IPS DF 6.9 (cell line): ENCODE measurements around the gene INPP4B.

Source experiments
- DNase-seq: peaks from one replicate; pipeline ENCODE4 v3.0.0-alpha.2; 2013; ENCODE audit warnings: low read depth, low spot score
- H3K27ac ChIP-seq: one replicate; pipeline ENCODE4 v1.5.1; 2013; ENCODE audit warnings: low read length, control low read depth
- H3K27me3 ChIP-seq: 2 replicates; pipeline ENCODE4 v1.6.1; 2013; ENCODE audit warnings: mild to moderate bottlenecking, low read length; ENCODE audit not compliant: control insufficient read depth, insufficient read depth
- H3K36me3 ChIP-seq: 2 replicates; pipeline ENCODE4 v1.6.1; 2013; ENCODE audit warnings: low read length; ENCODE audit not compliant: control insufficient read depth, insufficient read depth
- H3K4me1 ChIP-seq: 2 replicates; pipeline ENCODE4 v1.6.1; 2013; ENCODE audit warnings: low read length; ENCODE audit not compliant: control insufficient read depth, insufficient read depth
- H3K4me3 ChIP-seq: 2 replicates; pipeline ENCODE4 v1.5.1; 2013; ENCODE audit warnings: mild to moderate bottlenecking, low read length
- H3K9me3 ChIP-seq: 2 replicates; pipeline ENCODE4 v1.6.1; 2013; ENCODE audit warnings: low read length, inconsistent platforms; ENCODE audit not compliant: control insufficient read depth, insufficient read depth
- WGBS: extraction: QIAGEN DNeasy Blood & Tissue Kit; methylation state at CpG from one replicate; pipeline ENCODE4 v1.1.7; 2013; ENCODE audit warnings: mixed read lengths, missing lambda C conversion rate; ENCODE audit not compliant: insufficient read length, insufficient coverage; 5-methylcytosine and 5-hydroxymethylcytosine counted together

The INPP4B gene

DNA sequence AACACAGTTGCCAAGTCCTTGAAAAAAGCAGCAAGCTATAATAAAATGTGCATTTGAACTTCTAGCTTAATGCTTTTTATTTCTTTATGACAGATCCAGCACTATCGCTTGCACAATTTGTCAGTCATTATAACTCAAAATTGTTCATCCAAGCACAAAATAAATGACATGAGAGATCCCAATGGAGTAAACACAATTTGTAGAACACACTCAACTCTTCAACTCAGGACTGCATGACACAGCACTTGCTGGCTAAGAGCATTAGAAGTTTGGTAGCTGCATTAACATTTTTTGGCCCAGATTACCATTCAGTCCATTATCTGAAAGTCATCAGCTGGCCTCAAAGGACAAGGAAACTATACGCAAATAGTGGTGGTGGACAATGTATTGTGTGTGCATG is 530.1 kb downstream of the INPP4B start:
- no peak overlapping the region for H3K27ac ChIP-seq
- H3K4me3 ChIP-seq: no peak overlapping the region
- H3K9me3 ChIP-seq: no peaks in the 10 kb centered on the region
- H3K27me3 ChIP-seq: no peaks in the 10 kb centered on the region
- H3K36me3 ChIP-seq: no peaks in the 10 kb centered on the region
- no CpG with 5 or more reads among the region's 2 CpGs for WGBS
- DNase-seq: no peak
- no peaks in the 10 kb centered on the region for H3K4me1 ChIP-seq

DNA sequence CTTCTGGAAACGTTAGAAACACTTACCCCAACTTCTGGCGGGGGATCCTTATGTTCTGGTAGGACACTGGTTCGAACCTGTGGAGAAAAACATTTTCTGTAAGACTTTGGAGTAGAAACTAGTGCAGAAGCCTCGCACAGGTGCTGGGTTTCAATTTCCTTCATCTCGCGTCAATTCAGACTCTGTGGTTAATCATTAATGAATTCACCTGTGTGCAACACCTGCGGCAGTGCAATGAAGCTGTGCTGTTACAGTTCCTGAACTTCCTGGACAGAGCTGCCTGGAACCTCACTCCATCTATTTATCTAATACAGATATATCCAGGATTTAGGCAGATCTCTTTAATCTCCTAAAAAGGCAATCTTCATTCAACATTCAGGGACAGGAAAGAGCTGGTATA is 531.4 kb downstream of the INPP4B start:
- no peaks in the 10 kb centered on the region for H3K9me3 ChIP-seq
- H3K4me3 ChIP-seq: no peak overlapping the region
- no peak overlapping the region for H3K27ac ChIP-seq
- no peaks in the 10 kb centered on the region for H3K36me3 ChIP-seq
- H3K4me1 ChIP-seq: no peaks in the 10 kb centered on the region
- no peak for DNase-seq
- no CpG with 5 or more reads among the region's 7 CpGs for WGBS
- no peaks in the 10 kb centered on the region for H3K27me3 ChIP-seq

DNA sequence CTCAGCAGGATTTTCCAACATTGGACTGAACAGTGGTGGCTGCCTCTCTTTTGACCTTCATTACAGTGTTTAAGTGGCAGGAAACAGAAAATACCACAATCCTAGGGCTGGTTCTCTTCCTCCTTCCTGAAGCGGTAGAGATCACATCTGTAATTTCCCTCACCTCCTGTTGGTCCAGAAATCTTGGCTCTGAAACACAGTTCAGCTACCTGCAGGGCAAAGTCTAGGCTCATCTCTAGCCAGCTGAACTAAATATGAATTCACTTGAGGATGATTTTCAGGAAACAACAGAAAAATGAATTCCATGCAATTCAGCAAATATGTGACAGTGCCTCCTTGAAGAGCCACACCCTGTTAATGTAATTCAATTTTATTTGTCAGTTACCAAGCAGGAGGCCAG is 531.9 kb downstream of the INPP4B start:
- Histone ChIP-seq H3K36me3 (no peaks in the 10 kb centered on the region), H3K9me3 (no peaks in the 10 kb centered on the region), H3K27ac (no peak overlapping the region), H3K4me1 (no peaks in the 10 kb centered on the region), H3K4me3 (no peak overlapping the region), H3K27me3 (no peaks in the 10 kb centered on the region)
- WGBS: no CpG with 5 or more reads among the region's 1 CpG
- no peak for DNase-seq

DNA sequence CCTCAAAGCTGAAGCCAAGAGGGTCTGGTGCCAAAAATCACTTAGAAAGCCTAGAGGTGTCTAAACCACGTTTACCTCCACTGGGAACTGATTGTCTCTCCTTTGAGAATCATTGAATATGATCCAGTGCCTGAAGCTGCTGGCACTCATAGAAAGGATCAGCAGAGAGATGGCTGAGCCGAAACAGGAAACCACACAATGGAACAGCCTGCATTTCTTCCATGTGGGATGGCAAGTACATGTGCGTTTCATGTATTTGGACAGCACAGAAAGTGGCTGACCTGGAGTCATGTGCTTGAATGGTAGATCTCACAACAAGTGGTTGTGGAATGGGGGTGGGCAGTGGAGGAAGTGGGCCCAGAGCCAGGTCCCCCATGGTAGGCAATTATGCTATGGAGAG is 533.7 kb downstream of the INPP4B start:
- H3K4me3 ChIP-seq: no peak overlapping the region
- no peaks in the 10 kb centered on the region for H3K4me1 ChIP-seq
- no peak overlapping the region for H3K27ac ChIP-seq
- H3K27me3 ChIP-seq: no peaks in the 10 kb centered on the region
- DNase-seq: no peak
- no peaks in the 10 kb centered on the region for H3K36me3 ChIP-seq
- WGBS: no CpG with 5 or more reads among the region's 3 CpGs
- no peaks in the 10 kb centered on the region for H3K9me3 ChIP-seq

DNA sequence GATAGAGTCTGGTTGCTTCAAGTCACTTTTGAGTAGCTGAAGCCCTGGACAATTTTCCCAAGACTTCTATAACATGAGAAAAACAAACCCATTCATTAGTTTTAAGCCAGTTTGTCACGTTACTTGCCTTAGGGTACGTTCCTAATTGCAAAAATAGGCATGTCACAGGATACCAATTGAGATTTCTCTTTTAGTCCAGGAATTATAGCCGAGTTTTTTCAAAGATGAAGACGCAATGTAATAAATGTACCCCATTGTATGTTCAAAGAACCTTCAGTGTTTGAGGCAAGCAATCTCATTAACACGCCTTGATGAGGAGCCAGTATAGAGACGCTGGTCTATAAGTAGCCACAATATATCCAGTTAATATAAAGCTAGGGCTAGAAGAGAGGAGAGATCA is 534.2 kb downstream of the INPP4B start:
- WGBS: no CpG with 5 or more reads among the region's 6 CpGs
- DNase-seq: no peak
- Histone ChIP-seq H3K4me1 (no peaks in the 10 kb centered on the region), H3K9me3 (no peaks in the 10 kb centered on the region), H3K27me3 (no peaks in the 10 kb centered on the region), H3K4me3 (no peak overlapping the region), H3K27ac (no peak overlapping the region), H3K36me3 (no peaks in the 10 kb centered on the region)

DNA sequence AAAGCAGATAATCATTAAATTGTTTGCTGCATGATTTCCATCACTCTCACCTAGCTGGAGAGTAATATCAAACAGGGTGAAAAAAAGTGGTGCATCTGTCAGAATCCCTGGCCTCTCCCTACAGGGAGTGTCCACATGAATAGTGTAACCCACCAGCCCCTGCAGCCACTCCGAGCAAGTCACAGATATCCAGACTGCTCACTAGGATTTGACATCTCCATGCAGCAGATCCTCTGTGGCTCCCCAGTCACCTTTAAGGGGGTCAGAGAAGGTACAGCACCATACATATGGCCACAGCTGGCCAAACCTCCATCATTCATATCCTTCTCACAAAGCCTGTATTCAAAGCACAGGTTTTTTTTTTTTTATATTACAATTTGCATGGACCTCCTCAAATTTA is 536.3 kb downstream of the INPP4B start:
- H3K9me3 ChIP-seq: no peaks in the 10 kb centered on the region
- DNase-seq: no peak
- no peak overlapping the region for H3K27ac ChIP-seq
- no CpG with 5 or more reads among the region's 1 CpG for WGBS
- H3K36me3 ChIP-seq: no peaks in the 10 kb centered on the region
- H3K4me1 ChIP-seq: no peaks in the 10 kb centered on the region
- no peak overlapping the region for H3K4me3 ChIP-seq
- H3K27me3 ChIP-seq: no peaks in the 10 kb centered on the region

DNA sequence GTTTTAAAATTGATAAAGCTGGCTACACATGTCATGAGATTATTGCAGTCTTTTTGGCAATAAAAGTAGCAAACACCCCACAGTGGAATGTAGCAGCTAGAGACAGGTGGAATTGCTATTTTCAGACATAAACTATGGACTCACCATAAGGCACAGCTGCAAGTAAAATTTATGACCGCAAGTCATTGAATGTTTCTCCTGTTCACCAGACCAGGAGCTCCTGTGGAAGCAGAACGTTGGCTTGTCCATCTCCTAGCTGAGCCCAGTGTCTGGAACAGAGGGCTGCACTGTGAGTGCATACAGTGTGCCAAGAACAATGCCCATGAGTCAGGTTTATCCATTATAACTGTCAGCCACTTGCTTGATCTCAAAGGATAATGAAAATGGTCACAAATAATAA is 538.2 kb downstream of the INPP4B start:
- no peak overlapping the region for H3K27ac ChIP-seq
- no peaks in the 10 kb centered on the region for H3K36me3 ChIP-seq
- no peak overlapping the region for H3K4me3 ChIP-seq
- no peaks in the 10 kb centered on the region for H3K27me3 ChIP-seq
- H3K4me1 ChIP-seq: no peaks in the 10 kb centered on the region
- no CpG with 5 or more reads among the region's 2 CpGs for WGBS
- H3K9me3 ChIP-seq: no peaks in the 10 kb centered on the region
- no peak for DNase-seq

DNA sequence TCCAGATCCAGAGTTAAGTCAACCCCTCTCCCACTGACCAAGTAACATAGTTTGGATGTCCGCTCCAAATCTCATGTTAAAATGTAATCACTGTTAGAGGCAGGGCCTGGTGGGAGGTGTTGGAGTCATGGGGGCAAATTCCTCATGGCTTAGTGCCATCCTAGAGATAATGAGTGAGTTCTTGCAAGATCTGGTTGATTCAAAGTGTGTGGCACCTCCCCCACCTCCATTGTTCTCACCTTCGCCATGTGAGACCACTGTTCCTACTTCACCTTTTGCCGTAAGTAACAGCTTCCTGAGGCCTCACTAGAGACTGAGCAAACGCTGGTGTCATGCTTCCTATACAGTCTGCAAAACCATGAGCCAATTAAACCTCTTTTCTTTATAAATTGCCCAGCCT is 548.8 kb downstream of the INPP4B start:
- no peak overlapping the region for H3K27ac ChIP-seq
- WGBS: no CpG with 5 or more reads among the region's 4 CpGs
- H3K36me3 ChIP-seq: no peaks in the 10 kb centered on the region
- DNase-seq: no peak
- H3K4me3 ChIP-seq: no peak overlapping the region
- no peaks in the 10 kb centered on the region for H3K9me3 ChIP-seq
- H3K27me3 ChIP-seq: no peaks in the 10 kb centered on the region
- peaks cover 2% of the 10 kb centered on the region; the same call in 1 of the 2 replicates for H3K4me1 ChIP-seq

DNA sequence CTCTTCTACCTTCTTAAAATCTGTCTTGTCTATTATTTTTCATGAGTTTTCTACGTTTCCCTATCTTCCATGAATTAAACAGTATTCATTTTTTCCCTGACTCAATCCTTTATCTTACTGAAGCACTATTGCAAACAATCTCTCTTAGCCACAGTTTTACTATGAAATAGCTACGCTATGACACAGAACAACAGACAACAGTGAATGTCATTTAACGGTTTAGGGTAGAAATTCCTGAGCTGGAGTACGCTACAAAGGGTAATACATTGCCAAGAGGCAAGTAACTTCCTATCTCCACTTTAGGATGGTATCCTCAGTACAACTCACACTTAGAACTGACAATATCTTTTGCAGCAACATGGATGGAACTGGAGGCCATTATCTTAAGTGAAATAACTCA is 552.6 kb downstream of the INPP4B start:
- peaks cover 2% of the 10 kb centered on the region; the same call in 1 of the 2 replicates for H3K4me1 ChIP-seq
- WGBS: no CpG with 5 or more reads among the region's 4 CpGs
- no peaks in the 10 kb centered on the region; the same call in 1 of the 2 replicates for H3K9me3 ChIP-seq
- H3K27me3 ChIP-seq: no peaks in the 10 kb centered on the region
- DNase-seq: no peak
- no peaks in the 10 kb centered on the region for H3K36me3 ChIP-seq
- no peak overlapping the region for H3K27ac ChIP-seq
- no peak overlapping the region for H3K4me3 ChIP-seq

DNA sequence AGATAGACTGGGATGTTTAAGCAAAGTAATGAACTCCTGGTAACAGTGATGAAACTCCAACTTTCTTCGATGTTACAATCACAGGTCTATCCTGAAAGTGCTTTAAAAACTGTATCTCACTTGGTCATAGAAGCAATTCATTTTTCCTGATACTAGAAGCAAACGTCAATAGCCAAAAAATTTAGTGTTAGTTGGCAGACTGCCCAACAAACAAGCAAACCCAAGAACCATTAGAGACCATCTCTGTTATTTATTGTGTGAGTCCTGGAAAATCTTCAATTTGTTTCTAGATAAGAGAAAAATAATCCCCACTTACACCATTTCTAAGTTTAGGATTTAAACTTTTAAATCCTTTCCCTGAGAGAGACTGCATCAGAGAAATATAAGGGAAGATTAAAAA is 553.9 kb downstream of the INPP4B start:
- Histone ChIP-seq H3K27ac (no peak overlapping the region), H3K4me3 (no peak overlapping the region), H3K27me3 (no peaks in the 10 kb centered on the region), H3K9me3 (no peaks in the 10 kb centered on the region; the same call in 1 of the 2 replicates), H3K36me3 (no peaks in the 10 kb centered on the region), H3K4me1 (no peaks in the 10 kb centered on the region; the same call in 1 of the 2 replicates)
- WGBS: no CpG with 5 or more reads among the region's 2 CpGs
- DNase-seq: no peak

DNA sequence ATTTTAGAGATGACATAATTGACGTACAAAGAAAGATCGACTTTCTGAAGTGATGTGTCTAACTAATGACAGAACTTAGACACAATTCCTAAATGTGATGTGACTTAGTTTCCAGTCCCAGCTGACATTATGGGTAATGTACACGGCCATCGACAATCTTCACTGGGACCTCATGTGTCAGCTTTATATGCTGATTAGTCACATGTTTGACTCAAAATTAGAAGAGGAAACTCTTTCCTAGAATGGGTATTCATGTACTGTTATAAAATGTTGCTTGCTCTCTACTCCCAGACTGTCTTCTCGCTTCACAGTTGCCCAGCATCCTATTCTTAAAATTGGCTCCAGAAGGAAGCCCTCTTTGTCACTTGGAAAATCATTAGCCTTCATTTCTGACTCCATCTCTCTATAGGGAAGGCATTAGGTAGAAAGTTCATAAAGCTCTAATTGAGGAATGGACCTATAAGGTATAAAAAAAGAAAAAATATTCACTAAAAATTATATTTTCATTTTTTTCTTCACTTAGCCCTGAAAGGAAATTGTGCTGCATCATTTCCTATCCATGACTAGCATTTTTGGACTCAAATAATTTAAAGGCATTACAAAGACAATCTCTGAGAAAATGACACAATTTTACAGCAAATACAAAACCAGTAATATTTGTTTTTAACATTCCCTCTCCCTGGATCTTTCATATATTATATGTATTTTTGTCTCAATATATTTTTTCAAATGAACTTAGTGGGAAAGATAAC is 554.6 kb downstream of the INPP4B start:
- no peak for DNase-seq
- no peaks in the 10 kb centered on the region for H3K27me3 ChIP-seq
- H3K4me3 ChIP-seq: no peak overlapping the region
- H3K4me1 ChIP-seq: no peaks in the 10 kb centered on the region
- H3K9me3 ChIP-seq: no peaks in the 10 kb centered on the region; the same call in 1 of the 2 replicates
- WGBS: no CpG with 5 or more reads among the region's 5 CpGs
- no peaks in the 10 kb centered on the region for H3K36me3 ChIP-seq
- H3K27ac ChIP-seq: no peak overlapping the region
